HG02763 (cell line): ENCODE data around the gene PDE11A.

Source experiments
- ATAC-seq: cut with Tn5 transposase; IDR thresholded peaks from one replicate; pipeline ENCODE4 v1.9.1; 2021; ENCODE audit warnings: mild to moderate bottlenecking, moderate library complexity; ENCODE audit not compliant: unreplicated experiment

The PDE11A gene

DNA sequence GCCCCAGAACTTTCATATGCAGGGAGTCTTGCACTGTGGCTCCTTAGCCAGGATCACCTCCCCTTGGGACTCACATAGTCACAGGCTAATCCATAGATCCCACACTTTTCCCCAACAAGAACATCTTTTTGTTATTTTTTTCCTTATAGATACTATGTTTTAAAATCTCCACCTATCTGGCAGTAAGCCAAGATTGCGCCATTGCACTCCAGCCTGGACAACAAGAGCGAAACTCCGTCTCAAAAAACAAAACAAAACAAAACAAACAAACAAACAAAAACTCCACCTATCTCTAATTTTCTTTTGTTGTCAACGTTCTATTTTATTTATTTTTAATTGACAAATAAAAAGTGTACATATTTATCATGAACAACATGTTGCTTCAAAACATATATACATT lies 141.7 kb downstream of the PDE11A start:
- ATAC-seq = no peak

DNA sequence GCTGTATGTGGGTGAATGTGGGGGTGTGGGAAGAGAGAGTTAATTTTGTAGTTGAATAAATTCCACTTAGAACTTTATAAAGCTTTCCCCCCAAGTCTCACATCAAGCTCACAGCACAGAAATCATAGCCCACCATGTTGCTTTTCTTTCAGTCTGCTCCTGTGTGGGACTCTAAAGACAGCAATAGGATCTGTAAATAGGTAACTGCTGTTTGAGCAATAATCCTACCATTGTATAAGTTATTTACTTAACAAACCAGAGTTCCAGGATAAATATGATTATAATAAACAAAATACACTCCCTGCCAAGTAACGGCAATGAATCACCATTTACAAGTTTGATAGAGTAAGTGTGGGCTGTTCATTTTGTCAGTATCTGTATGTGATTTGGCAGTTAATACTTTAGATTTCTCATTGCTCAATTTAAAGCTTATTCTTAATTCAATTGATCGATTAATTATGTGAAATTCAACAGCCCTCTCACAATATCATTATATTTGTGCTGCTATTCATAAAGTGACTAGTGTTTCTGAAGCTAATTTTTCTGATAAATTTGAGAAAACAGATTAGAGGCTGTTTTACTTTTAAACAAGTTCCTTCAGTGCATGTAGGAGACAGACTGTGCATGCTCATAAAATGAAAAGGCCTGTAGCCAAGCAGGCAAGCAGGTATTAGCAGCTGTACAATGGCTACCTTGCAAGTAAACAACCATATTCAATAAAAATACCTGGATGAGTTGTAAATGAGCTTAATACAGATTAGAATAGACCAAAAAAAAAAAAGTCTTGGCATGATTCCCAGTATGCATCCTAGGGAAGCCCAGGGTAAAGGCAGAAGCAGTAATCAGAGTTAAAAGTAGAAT lies 142.7 kb downstream of the PDE11A start:
- no peak for ATAC-seq

DNA sequence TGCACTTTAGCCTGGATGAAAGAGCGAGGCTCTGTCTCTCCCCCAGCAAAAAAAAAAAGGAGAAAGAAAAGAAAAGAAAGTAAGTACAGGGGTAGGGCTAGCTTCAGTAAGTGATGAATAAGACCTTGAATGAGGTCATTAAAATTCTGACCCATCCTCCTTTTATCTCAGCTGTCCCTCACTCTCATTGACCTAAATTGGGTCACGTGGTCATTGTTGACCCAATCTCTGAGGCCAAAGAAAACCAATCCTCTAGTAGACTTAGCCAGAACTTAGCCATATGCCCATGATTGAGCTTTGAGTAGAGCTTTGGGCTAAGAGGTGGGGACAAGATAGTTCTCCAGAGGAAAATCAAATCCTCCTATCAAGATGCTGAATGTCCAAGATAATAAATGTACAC lies 149.3 kb downstream of the PDE11A start:
- ATAC-seq = no peak

DNA sequence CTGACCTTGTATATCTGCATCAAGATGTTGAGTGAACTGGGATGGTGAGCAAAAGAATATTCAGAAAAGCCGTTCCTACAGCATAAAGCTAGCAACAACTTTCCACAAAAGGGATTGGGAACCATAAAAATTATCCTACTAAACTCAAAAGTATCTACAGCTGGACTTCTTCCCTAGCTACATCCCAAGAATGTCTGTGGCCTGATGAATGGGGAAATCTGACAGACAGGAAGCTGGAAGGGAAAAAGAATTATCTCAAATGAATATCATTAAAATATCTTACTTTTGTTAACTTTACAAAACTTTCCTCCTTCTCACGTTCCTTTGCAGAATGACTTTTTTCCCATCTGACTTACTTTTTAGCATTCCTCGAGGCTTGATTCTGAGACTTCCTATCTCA lies 150.9 kb downstream of the PDE11A start:
- ATAC-seq = no peak

DNA sequence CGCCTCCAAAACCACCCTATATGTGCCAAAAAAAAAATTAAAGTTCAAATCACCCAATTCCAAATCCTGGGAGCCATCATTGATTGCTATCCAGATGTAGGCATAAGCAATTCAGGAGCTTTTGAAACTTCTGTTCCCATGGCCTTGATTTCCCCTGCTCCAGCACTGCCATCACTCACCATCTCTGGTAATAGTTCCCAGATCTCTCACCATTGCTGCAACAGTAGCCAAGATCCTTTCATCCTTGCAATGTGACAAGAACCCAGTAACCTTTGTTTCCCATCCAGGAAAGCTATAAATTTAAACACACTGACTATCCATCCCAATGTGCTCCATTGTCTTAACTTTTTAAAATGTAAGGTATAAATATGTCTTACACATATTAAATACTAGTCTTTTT lies 155.4 kb downstream of the PDE11A start:
- ATAC-seq = no peak

DNA sequence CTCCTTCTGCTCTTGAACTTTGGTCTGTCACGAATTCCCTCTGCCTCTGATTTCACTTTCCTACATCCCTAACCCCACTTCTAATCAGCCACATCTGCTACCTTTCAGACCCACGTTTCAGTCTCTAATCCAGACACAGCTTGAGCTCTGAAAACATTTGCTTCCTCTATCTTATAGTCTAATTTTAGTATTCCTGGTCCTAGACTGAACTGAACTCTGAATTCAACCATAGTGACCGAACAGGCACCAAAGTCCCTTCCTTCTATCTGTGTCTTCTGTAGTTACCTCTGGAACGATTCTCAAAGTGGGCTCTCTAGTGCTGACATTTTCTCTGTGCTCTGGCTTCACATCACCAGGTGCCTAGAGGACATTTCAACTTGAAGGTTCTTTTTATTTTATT lies 156.2 kb downstream of the PDE11A start:
- no peak for ATAC-seq

DNA sequence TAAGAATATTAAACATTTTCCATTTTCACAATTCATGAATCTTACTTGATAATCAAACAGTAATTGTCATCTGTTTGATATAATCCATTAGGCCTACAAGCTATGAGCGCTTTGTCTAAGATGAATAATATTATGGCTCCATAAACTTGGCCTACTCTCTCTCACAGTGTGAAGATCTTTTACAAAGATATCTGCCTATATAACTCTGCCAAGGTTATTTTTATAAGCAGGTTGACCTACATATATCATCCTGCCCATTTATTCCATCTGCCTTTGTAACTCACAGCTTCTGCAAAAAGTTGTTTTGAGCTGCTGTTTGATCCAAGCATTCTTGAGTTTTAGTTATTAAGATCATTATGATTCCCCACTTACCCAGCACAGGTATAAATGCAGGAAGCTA lies 158.3 kb downstream of the PDE11A start:
- no peak for ATAC-seq

DNA sequence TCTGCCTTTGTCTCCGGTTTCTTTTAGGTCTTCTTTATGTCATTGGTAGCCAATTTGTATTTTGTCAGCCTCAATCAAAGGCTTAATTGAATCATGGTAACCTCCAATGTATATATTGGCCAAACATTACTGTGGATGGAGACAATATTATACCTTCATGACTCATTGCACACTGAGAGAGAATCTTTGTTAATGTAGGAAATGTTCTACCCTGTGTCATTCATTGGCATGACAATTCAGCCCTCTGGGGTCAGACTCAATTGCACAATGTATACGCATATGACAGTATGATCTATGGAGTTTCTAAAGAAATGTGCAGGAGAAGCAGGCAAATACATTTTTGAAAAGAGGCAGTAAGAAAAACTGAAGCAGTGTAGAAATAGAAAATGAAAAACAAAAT lies 162.6 kb downstream of the PDE11A start:
- ATAC-seq = no peak

DNA sequence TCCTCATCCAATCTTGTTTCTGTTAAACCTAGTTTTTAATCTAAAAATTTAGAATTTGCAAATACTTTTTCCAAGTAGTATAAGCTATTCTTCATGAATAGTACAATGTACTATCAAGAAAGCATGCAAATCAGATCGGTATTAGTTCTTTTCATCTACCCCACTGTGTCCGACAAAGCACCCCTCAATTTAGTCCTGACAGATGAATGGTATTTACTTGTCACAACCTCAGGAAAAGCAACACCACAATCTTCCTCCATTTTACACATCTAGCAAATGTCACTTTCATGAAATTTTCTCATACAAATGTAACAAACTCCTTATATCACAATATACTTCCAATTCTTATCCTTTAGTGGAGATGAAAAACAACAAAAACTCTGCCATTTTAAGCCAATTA lies 163.8 kb downstream of the PDE11A start:
- no peak for ATAC-seq

DNA sequence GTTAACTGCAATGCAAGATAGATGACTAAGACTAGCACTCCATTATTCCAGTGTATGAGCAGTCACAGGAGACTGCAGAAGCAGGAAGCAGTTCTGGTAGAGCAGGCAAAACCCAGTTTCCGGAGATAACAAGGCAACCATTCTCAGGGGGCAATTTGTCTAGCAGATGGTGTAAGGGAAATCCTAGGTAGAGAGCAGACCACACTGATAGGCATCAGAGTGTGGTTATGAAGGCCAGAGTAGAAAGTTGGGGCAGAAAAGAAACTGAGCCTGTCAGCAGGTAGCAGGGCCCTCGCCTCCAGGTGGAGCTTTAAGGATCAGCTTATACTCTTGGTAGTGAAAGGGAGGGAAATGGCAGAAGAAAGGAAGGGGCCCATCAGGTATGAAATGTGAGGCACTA lies 164.4 kb downstream of the PDE11A start:
- ATAC-seq = no peak

DNA sequence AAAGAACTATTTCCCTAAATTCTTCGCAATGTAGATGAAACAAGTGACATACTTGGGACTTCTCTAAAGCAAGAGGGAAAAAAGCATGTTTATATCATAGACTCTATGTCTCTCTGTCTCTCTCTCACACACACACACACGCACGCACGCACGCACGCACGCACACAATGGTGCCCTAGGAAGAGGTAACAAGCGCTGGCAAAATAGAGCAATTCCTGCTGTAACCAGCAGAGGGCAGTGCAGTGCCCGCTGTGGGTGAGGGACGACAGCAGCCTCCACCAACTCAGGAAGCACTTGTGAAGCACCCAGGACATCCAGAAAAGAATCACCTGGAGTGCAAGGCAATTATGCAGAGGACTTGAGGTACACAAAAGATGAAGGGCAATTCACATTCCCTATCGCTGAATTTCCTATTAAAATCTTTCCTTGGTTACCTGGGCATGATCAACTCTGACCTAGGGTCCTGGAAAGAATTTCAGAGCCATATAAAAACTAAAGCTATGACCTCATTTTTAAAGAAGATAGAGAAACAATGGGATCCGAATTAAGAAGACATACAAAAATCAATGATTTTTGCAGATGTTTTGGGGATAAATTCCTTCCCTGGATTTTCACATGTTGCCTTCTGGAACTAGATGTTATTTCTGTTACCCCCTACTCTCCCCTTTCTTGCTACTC lies 166.4 kb downstream of the PDE11A start:
- ATAC-seq = peak; percentile 90

DNA sequence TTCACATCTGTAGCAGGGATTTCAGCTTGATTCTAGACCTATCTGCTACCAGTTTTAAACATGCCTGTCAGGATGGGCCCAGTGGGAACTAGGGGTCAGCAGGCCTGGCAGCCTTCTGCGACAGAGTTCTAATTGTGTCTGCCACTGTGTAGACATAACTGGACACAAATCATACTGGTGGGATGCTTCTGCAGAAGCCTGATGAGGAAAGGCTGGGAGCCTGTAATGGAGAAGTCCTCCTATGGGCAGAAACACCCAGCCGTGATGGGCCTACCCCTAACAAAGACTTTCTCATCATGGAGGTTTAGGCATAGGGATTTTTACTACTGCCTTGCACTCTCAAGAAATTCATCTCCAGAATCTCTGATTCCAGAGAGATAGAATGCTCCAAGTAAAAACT lies 166.9 kb downstream of the PDE11A start:
- no peak for ATAC-seq

DNA sequence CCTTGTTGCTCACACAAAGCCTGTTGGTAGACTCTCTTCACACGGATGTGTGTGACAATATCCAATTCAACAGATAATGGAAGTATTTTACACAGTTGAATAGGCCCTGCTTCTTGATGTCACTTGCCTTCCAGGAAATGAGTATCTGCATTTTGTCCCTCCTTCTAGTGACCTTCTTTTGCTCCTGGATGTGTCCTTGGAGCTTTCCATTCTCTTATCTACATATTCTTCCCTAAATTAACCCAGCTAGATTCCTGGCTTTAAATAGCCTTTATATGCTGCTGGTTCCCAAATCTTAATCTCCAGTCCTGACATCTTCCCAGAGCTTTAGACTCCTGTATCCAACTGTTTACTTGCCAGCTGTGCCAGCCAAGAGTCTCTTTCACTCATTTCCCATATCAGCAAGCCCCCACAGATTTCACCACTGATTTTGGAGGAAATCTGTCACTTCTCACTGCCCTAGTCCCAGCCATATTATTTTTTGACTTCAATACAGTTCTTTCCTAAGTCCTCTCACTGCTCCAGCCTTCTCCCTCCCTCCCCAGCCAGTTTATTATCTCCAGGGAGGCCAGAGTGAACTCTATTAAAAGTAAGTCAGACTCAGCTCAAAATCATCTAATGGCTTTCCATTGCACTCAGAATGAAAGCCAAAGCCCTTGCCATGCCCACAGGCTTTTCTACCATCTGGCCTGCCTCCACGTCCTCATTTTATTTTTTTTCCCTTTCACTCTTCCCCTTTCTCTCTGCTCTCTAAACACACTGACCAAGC lies 170.0 kb downstream of the PDE11A start:
- no peak for ATAC-seq

DNA sequence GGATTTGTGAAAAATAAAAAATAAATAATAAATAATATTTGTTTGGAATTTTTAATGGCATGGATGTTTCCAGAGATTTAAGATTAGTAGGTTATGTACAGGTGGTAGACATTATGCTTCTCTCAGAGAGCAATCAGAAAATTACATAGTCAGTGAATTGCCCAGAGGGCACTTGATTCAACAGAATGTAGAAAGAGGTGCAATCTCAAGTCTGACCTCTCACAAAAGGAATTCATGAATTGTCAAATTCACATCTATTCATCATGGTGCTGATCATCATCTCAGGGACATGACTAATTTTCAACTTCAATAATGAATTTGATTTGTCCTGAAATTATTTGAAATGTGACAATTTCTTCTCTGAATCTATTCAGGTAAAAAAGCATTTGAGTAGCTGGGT lies 172.5 kb downstream of the PDE11A start:
- no peak for ATAC-seq

DNA sequence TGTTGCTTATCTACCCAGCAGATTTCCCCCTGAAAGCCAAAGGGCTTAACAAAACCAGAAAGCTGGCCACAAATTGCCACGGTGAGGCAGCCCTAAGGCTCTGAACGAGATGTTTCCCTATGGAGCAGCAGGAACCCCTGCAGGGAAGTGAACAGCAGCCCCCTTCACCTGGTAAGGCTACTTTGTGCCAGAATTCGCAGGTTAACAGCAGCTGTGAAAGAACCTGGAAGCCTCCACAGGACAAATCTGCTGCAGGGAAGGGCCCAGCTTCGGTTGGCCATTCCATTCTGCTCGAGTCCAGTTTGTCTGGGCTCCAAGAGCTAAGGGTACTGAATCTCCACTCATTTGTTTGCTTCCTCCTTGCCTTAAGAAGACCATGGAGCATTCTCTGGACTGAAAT lies 175.3 kb downstream of the PDE11A start:
- no peak for ATAC-seq

DNA sequence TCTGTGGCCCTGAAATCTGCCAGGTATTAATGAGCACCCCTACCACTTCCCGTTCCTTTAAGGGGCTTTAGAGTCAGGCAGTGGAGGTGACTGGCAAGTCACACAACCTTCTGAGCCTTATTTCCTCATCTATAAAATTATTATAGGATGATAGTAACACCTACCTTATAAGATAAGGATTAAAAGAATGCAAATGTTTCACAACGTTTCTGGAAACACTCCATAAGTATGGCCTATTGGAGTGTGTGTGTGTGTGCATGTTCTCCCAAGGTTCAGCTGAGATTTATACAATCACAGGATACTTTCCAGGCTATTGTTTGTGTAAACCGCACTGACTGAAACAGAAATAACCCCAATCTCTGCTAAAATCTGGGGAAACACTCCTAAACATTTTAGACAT lies 176.0 kb downstream of the PDE11A start:
- ATAC-seq = no peak

DNA sequence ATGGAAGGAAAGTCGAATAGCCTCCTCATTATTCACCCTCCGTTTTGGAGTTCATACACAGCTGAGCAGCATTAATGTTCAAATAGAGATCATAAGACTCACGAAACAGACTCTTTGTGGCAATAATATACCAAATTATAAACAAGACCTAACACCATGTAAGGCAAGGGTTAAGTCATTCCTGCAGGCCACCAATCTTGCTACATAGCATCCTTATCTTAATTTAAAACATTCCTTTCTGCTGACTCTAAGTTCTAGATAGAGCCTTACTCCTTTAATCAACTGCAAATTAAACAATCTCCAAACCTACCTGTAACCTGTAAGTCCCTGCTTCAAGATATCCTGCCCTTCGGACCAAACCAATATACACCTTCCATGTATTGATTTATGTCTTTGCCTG lies 178.0 kb downstream of the PDE11A start:
- ATAC-seq = no peak

DNA sequence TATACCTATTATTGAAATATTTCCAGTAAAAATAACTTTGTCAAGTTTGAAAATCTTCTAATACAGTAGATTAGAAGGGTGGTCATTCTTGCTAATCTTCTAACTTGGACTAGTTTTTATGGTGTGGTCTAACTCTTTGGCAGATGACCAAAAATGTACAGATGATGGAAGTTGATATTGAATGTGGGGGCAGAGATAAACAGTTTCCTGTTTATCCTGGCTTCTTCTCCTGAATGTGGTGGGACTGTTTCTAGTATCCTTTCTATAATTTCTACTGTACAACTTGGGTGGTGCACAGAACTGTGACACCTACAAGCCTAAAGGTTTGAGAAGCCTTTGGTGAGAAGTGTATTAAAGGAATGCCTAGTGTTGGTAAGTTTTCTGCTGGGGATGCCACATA lies 178.7 kb downstream of the PDE11A start:
- no peak for ATAC-seq

DNA sequence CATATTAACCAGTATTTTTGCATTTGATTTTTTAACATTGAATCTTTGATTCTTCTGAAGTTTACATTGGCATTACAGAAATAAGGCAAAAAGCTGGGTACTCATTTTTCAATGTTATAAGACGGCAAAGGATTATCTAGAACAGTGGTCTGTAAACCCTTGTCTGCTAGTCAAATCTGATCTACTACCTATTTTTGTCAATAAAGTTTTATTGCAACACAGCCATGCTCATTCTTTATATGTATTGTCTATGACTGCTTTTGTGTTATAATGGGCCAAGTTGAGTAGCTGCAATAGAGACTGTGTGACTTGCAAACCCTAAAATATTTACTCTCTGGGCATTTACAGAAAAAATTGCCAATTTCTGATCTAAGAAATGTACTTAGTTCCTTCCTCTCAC lies 181.0 kb downstream of the PDE11A start:
- no peak for ATAC-seq

DNA sequence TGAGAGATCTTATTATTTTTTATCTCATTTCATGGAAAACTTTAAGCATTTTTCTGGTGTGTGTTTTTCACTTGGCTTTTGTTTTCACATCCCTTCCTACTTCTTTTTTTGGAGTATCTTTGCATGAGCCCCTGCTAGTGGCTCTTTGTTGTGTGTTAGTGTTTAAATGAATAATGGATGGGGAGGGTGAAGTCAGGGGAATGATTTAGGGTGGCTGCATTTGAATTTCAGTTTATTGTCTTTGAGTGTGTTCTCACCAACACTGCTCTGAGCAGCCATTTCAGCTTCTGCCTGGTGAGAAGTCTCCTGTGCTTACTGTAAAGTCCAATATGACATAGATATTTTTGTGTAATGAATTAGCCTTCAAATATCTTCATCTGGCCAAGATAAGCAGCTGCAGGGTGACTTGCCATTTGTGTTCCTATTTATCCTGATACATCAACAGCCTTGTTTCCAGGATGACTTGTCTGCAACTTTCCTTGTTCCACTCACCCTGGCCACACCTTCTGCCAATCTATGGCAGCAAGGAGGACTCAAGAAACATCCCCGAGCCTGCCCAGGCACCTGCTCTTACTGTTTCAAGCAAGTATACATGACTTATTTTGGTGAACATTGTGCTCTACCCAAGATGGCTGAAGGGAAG lies 182.6 kb downstream of the PDE11A start:
- ATAC-seq = no peak

DNA sequence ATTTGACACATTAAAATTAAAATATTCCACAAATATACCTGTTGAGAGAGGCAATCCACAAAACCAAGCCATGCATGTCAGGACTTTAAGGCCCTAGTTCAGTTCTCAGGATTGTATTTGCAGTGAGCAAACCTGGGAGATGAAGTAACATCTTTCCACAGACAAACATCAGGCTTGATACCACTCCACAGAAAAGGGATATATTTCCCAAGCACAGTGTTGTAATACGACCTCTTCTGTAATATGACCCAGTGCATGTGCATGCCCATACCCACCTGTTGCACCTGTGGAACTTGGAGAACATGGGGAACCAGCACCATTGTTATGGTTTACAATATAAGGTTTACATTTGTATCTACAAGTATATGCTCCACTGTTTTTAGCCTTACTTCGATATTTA lies 184.0 kb downstream of the PDE11A start:
- no peak for ATAC-seq
